NCI-H187 treated with DMSO at 0.1 percent for 48 hours (cell line): ENCODE measurements around the gene ENGASE.

Experiments
- DNase-seq: peaks from one replicate; lab custom pipeline; 2025; lab: John Stamatoyannopoulos, UW

The ENGASE gene

GRCh38 chr17:79094261-79094660, 19.6 kb downstream of the ENGASE start:
- DNase-seq: no peak

GRCh38 chr17:79095345-79096055, 20.9 kb downstream of the ENGASE start:
- no peak for DNase-seq

GRCh38 chr17:79096477-79096876, 21.9 kb downstream of the ENGASE start:
- no peak for DNase-seq

GRCh38 chr17:79097226-79098055, 22.8 kb downstream of the ENGASE start:
- DNase-seq: no peak

- DNase-seq: no peak
Observed at GRCh38 chr17:79098282-79098867, 23.8 kb downstream of the ENGASE start.

- no peak for DNase-seq
Observed at GRCh38 chr17:79100405-79100804, 25.8 kb downstream of the ENGASE start.

- no peak for DNase-seq
Observed at GRCh38 chr17:79101111-79101673, 26.6 kb downstream of the ENGASE start.

GRCh38 chr17:79102214-79102613, 27.6 kb downstream of the ENGASE start:
- DNase-seq: no peak

GRCh38 chr17:79104898-79105600, 30.4 kb downstream of the ENGASE start:
- DNase-seq: no peak

- no peak for DNase-seq
Observed at GRCh38 chr17:79105937-79106336, 31.3 kb downstream of the ENGASE start.

GRCh38 chr17:79106958-79107357, 32.3 kb downstream of the ENGASE start:
- no peak for DNase-seq

GRCh38 chr17:79107499-79108231, 33.0 kb downstream of the ENGASE start:
- DNase-seq: no peak

- no peak for DNase-seq
Observed at GRCh38 chr17:79108232-79108850, 33.7 kb downstream of the ENGASE start.

- DNase-seq: no peak
Observed at GRCh38 chr17:79108870-79109269, 34.2 kb downstream of the ENGASE start.

GRCh38 chr17:79109584-79109983, 35.0 kb downstream of the ENGASE start:
- DNase-seq: no peak

- DNase-seq: no peak
Observed at GRCh38 chr17:79111097-79111496, 36.5 kb downstream of the ENGASE start.

GRCh38 chr17:79112471-79112870, 37.8 kb downstream of the ENGASE start:
- no peak for DNase-seq

- no peak for DNase-seq
Observed at GRCh38 chr17:79113699-79114457, 39.3 kb downstream of the ENGASE start.

GRCh38 chr17:79114458-79115301, 40.1 kb downstream of the ENGASE start:
- peak; percentile 87 for DNase-seq
